ENCODE results near the gene CCL14. TPM values are rescaled to one million over a fixed set of nuclear protein-coding genes. Genes with fewer than 3 reads are reported as not detected.

Gene CCL14
- total RNA-seq, 2 donors from 2014 or later = 4.1 to 13.0 TPM

DNA sequence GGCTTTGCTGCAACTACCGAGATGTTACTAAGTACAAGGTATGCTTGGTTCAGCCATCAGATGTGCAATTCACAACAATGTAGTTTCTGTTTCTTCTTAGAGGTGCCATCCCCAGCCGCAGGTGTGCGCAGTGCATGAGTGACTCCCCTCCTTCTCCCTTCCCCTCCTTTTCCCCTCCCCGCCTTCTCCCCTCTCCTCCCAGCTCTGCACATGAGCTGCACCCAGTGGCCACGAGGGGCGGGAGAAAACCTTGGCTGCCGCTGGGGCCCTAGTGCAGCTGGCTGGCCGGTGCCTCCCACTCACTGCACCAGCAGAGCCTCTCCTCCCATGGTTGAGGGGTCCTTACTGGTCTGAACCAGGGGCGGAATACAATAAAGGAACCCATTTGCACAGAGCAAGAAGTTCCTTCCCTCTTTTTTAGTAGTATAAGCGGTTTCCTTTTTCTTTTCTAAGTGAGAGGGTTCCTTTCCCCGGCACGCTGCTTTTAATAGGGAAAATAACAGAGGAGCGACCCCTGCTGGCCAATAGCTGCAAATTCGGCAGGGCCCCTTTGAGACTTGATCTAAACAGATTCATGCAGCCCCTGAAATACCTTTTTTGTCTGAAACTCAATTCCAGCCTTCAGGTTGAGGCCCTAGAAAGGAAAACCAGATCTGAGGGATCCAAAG lies 22.6 kb upstream of the CCL14 start:
- Histone ChIP-seq H3K27me3 (no peaks in the 10 kb centered on the region), H3K4me3 (no peak overlapping the region), H3K9me3 (peaks cover 0 to 17% of the 10 kb centered on the region in 2 donors), H3K36me3 (no peaks in the 10 kb centered on the region), H3K27ac (no peak overlapping the region), H3K4me1 (no peaks in the 10 kb centered on the region)
- DNase-seq (ENCODE audit: low spot score) = no peak
- TF ChIP-seq, protein P1, sequence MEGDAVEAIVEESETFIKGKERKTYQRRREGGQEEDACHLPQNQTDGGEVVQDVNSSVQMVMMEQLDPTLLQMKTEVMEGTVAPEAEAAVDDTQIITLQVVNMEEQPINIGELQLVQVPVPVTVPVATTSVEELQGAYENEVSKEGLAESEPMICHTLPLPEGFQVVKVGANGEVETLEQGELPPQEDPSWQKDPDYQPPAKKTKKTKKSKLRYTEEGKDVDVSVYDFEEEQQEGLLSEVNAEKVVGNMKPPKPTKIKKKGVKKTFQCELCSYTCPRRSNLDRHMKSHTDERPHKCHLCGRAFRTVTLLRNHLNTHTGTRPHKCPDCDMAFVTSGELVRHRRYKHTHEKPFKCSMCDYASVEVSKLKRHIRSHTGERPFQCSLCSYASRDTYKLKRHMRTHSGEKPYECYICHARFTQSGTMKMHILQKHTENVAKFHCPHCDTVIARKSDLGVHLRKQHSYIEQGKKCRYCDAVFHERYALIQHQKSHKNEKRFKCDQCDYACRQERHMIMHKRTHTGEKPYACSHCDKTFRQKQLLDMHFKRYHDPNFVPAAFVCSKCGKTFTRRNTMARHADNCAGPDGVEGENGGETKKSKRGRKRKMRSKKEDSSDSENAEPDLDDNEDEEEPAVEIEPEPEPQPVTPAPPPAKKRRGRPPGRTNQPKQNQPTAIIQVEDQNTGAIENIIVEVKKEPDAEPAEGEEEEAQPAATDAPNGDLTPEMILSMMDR (IDR thresholded peaks at IDR 0.05) = peak in 1 of 2 donors; percentile 36

DNA sequence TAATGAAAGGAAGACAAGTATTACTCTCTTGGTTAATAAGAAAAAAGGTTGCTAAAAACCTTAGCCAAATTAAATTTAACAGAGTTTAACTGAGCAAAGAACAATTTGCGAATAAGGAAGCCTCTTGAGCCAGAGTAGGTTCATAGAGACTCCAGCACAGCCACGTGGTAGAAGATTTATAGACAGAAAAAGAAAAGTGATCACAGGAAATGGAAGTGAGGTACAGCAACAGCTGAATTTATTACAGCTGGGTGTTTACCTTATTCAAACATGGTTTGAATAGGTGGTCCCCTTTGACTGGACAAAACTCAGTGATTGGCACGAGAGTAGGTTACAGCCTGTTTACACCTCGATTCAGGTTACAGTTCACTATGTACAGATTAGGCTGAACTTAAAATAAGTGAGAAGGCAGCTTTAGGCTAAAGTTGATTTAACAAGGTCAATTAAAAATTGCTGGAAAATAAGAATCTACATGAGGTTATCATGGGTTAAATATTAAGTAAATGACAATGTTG lies 18.1 kb upstream of the CCL14 start:
- no peaks in the 10 kb centered on the region for H3K36me3 ChIP-seq
- H3K4me1 ChIP-seq = no peaks in the 10 kb centered on the region
- no peak overlapping the region for H3K27ac ChIP-seq
- H3K27me3 ChIP-seq = no peaks in the 10 kb centered on the region
- no peak for DNase-seq (ENCODE audit: low spot score)
- peaks cover 0 to 5% of the 10 kb centered on the region in 2 donors for H3K9me3 ChIP-seq
- no peak overlapping the region for H3K4me3 ChIP-seq
- TF ChIP-seq, protein P1 (IDR thresholded peaks at IDR 0.05) = no peak

DNA sequence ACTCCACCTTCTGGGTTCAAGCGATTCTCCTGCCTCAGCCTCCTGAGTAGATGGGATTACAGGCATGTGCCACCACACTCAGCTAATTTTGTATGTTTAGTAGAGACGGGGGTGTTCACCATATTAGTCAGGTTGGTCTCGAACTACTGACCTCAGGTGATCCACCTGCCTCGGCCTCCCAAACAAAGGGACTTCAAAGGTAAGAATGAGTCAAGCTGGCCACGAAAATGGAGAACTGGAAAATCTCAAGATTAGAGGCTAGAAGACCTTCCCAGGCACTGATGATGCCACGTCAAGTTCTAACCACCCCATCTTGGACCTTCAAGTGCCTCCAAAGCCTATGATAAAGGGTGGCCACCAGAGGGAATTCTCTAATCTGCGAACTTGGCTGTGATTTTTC lies 16.1 kb upstream of the CCL14 start:
- no peaks in the 10 kb centered on the region for H3K27me3 ChIP-seq
- TF ChIP-seq, protein P1 (IDR thresholded peaks at IDR 0.05) = no peak
- no peaks in the 10 kb centered on the region for H3K36me3 ChIP-seq
- H3K9me3 ChIP-seq = no peaks in the 10 kb centered on the region
- H3K4me1 ChIP-seq = no peaks in the 10 kb centered on the region
- H3K4me3 ChIP-seq = no peak overlapping the region
- no peak for DNase-seq (ENCODE audit: low spot score)
- H3K27ac ChIP-seq = no peak overlapping the region

DNA sequence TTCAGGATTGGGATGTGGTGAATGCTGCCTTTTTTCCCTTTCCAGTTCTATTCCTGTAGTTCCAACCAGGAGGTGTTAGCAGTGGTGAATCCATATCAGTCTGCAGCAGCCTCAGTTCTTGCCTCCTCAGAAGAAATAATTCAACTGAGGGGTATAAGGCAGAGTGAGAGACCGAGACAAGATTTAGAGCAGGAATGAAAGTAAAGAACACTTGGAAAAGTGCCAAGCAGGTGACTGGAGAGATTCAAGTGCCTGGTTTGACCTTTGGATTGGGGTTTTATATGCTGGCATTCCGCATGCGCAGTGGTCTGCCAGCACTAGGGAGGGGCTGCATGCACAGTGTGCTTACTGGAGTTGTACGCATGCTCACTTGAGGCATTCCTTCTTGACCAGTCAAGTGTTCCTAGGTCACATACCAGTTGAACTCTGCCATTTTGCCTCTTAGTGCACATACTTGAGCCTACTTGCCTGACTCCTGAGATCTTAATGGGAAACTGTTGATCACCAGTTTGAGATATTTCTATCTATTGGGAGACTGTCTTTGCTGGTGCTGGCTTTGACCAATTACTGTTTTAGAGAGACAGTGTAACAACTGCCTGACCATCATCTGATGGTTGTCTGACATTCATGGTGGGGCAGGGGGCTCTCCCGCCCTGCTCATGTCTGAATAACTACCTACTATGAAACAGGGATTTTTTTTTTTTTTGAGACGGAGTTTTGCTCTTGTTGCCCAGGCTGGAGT lies 15.5 kb upstream of the CCL14 start:
- no peaks in the 10 kb centered on the region for H3K4me1 ChIP-seq

DNA sequence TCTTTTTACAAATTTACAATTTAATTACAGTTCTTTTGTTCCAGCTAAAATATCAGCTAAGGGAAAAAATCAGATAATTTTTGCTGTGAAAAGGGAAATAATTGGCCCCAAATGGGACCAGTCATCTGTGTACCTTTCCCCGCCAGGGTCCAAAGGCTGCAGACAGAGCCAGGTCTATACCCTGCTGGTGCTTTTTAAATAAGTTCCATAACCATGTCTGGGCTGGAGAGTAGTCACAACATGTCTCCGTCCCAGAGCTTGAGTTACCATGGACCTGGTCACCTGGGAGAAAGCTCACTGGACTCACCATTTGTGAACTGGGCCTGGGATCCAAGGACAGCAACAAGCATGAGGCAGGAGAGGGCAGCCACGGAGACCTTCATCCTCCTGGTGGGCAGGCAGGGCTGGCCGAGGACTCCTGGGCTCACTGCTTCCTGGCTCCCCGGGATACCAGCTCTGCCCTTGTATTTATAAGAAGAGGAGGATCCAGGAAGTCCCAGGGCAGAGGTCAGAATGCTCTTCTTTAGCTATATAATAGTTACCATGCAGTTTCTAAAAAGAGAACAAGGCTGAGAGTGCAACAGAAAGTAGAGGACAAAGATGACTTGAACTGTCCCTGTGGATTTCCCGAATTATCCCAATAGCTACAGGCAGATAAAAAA lies 14.7 kb upstream of the CCL14 start, which contains the start of gene CCL15:
Gene CCL15 (minus strand): TSS at position 444 of the 662 bp plus-strand sequence. CDS start 61 bp downstream, at position 383.
- Histone ChIP-seq H3K36me3 (no peaks in the 10 kb centered on the region), H3K4me1 (no peaks in the 10 kb centered on the region), H3K9me3 (no peaks in the 10 kb centered on the region), H3K4me3 (no peak within 1 kb of the TSS), H3K27ac (no peak within 1 kb of the TSS), H3K27me3 (no peaks in the 10 kb centered on the region)
- TF ChIP-seq, protein P1 (IDR thresholded peaks at IDR 0.05) = no peak
- DNase-seq (ENCODE audit: low spot score) = no peak

More for the DNA sequence above, 15.5 kb upstream of the CCL14 start:
- Histone ChIP-seq H3K27ac (no peak overlapping the region), H3K4me3 (no peak overlapping the region), H3K36me3 (no peaks in the 10 kb centered on the region), H3K9me3 (no peaks in the 10 kb centered on the region), H3K27me3 (no peaks in the 10 kb centered on the region)
- DNase-seq (ENCODE audit: low spot score) = no peak
- TF ChIP-seq, protein P1 (IDR thresholded peaks at IDR 0.05) = no peak

Data from right atrium auricular region (tissue), 2 donors.